ENCODE data around the gene HBP1. TPM values are rescaled to one million over a fixed set of nuclear protein-coding genes. Genes with fewer than 3 reads are reported as not detected.

HBP1 gene
- total RNA-seq, 1 donor from 2014 or later = 51.7 TPM

GRCh38 chr7:107173191-107173590, 4.4 kb downstream of the HBP1 start:
- TF ChIP-seq, protein P1, sequence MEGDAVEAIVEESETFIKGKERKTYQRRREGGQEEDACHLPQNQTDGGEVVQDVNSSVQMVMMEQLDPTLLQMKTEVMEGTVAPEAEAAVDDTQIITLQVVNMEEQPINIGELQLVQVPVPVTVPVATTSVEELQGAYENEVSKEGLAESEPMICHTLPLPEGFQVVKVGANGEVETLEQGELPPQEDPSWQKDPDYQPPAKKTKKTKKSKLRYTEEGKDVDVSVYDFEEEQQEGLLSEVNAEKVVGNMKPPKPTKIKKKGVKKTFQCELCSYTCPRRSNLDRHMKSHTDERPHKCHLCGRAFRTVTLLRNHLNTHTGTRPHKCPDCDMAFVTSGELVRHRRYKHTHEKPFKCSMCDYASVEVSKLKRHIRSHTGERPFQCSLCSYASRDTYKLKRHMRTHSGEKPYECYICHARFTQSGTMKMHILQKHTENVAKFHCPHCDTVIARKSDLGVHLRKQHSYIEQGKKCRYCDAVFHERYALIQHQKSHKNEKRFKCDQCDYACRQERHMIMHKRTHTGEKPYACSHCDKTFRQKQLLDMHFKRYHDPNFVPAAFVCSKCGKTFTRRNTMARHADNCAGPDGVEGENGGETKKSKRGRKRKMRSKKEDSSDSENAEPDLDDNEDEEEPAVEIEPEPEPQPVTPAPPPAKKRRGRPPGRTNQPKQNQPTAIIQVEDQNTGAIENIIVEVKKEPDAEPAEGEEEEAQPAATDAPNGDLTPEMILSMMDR (IDR thresholded peaks at IDR 0.05; ENCODE audit: insufficient read depth, low read length, poor library complexity, severe bottlenecking) = no peak
- no peaks in the 10 kb centered on the region for H3K36me3 ChIP-seq (ENCODE audit: control insufficient read depth, insufficient read depth, low read length)
- DNase-seq (ENCODE audit: low read depth) = no peak
- no peaks in the 10 kb centered on the region for H3K27me3 ChIP-seq (ENCODE audit: control insufficient read depth, insufficient read depth, low read length)
- H3K4me3 ChIP-seq (ENCODE audit: low read depth, low read length) = no peak overlapping the region

DNA sequence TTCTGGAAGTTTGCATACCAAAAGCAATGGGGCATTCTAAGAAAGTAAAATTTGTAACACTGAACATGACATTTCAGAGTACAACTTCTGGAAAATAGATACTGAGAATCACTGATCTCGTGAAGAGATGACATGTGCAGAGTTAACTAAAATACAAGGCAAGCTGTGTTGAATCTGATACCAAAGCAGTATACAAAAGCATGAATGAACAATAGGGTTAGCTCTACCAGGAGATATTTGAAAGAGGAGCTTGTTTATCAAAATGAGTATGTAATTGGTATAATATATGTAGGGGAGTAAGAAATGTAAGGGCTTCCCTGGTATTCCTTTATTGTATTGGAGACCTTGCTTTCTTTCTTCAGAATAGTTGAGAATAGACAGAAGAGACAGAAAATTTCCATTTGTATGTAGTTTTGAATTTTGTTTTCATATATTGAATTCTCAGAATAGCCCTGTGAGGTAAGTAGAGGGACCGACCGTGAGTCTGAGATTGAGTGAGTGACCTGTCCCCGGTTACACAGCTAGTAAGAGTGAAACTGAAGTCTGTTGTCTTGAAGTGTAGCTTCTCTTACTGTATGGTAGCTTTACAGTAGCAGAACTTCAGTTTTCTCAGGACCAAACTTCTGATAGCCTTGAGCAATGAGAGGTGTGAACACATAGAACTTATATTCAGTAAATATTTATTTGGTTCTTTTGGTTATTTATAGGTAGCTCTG, 5.0 kb downstream of the HBP1 start:
- Histone ChIP-seq H3K27me3 (ENCODE audit: control insufficient read depth, insufficient read depth, low read length) (no peaks in the 10 kb centered on the region), H3K36me3 (ENCODE audit: control insufficient read depth, insufficient read depth, low read length) (no peaks in the 10 kb centered on the region), H3K4me3 (ENCODE audit: low read depth, low read length) (no peak overlapping the region)
- no peak for DNase-seq (ENCODE audit: low read depth)
- TF ChIP-seq, protein P1 (IDR thresholded peaks at IDR 0.05; ENCODE audit: insufficient read depth, low read length, poor library complexity, severe bottlenecking) = no peak

DNA sequence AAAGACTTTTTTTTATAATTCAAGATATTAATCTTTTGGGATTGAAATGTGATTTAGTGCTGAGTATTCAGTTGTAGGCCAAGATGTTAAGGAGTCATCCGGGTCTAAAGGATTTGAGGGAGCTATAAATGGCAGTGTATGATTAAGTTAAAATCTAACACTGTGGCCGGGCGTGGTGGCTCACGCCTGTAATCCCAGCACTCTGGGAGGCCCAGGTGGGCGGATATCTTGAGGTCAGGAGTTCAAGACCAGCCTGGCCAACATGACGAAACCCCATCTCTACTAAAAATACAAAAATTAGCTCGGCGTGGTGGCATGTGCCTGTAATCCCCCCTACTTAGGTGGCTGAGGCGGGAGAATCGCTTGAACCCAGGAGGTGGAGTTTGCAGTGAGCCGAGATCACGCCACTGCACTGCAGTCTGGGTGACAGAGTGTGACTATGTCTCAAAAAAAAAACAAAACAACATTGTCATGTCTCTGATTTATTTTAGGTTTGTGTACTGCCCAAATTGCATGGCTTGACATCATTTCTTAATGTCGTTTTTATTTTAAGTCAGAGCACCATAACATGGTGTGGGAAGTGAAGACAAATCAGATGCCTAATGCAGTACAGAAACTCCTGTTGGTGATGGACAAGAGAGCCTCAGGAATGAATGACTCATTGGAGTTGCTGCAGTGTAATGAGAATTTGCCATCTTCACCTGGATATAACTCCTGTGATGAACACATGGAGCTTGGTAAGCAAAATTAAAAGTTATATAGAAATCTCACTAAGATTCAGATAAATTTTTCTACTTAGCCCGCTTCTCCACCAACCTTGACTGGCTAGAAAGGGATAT, 10.7 kb downstream of the HBP1 start:
- Histone ChIP-seq H3K27me3 (ENCODE audit: control insufficient read depth, insufficient read depth, low read length) (no peaks in the 10 kb centered on the region), H3K36me3 (ENCODE audit: control insufficient read depth, insufficient read depth, low read length) (no peaks in the 10 kb centered on the region), H3K4me3 (ENCODE audit: low read depth, low read length) (no peak overlapping the region)
- peak; percentile 52 for DNase-seq (ENCODE audit: low read depth)
- TF ChIP-seq, protein P1 (IDR thresholded peaks at IDR 0.05; ENCODE audit: insufficient read depth, low read length, poor library complexity, severe bottlenecking) = no peak

DNA sequence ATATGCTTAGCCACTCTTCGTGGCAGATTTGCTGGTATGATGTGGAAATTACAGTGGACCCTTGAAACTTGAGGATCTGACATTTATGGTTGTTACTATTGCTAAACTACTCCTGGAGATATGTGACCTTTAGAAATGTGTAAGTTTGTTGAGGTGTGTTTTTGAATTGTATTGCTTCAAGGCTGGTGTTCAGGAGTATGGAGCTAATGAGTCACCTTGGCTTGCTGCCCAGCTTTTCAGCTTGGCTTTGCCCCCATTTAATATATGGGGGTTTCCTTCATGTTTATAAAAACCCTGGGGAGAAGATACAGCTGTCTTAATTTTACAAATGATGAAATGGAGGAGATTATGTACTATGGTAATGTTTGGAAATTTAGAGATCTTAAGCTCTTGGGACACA, 11.6 kb downstream of the HBP1 start:
- Histone ChIP-seq H3K36me3 (ENCODE audit: control insufficient read depth, insufficient read depth, low read length) (no peaks in the 10 kb centered on the region), H3K4me3 (ENCODE audit: low read depth, low read length) (no peak overlapping the region), H3K27me3 (ENCODE audit: control insufficient read depth, insufficient read depth, low read length) (no peaks in the 10 kb centered on the region)
- no peak for DNase-seq (ENCODE audit: low read depth)
- TF ChIP-seq, protein P1 (IDR thresholded peaks at IDR 0.05; ENCODE audit: insufficient read depth, low read length, poor library complexity, severe bottlenecking) = no peak

GRCh38 chr7:107181172-107181571, 12.4 kb downstream of the HBP1 start:
- TF ChIP-seq, protein P1 (IDR thresholded peaks at IDR 0.05; ENCODE audit: insufficient read depth, low read length, poor library complexity, severe bottlenecking) = no peak
- Histone ChIP-seq H3K4me3 (ENCODE audit: low read depth, low read length) (no peak overlapping the region), H3K36me3 (ENCODE audit: control insufficient read depth, insufficient read depth, low read length) (no peaks in the 10 kb centered on the region), H3K27me3 (ENCODE audit: control insufficient read depth, insufficient read depth, low read length) (no peaks in the 10 kb centered on the region)
- no peak for DNase-seq (ENCODE audit: low read depth)

Measured in kidney epithelial cell (primary cell).